HuH-7 (cell line): Measurements from ENCODE around the gene SH3RF3.

Experiments used
- DNase-seq: peaks from one replicate; pipeline ENCODE4 v3.0.0; 2011; ENCODE audit warnings: low spot score

The SH3RF3 gene

DNA sequence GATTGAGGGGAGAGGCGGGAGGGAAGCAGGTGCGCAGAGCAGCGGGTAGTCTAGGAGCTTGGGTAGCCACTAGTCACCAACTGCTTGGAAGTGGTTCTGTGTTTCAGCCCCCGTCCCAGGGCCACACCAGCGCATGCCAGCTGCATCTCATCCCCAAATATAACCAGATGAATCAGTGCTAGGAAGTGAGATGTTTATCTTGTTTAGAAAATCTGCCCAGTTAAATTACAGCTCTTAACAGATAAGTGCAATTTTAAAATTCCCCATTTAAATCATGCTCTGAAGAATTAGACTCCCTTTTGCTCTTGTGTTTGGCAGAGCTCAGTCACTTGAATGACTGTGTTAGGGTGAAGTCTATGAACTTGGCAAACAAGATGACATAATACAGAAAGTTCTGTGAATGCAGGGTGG, 291.0 kb downstream of the SH3RF3 start:
- DNase-seq = no peak

DNA sequence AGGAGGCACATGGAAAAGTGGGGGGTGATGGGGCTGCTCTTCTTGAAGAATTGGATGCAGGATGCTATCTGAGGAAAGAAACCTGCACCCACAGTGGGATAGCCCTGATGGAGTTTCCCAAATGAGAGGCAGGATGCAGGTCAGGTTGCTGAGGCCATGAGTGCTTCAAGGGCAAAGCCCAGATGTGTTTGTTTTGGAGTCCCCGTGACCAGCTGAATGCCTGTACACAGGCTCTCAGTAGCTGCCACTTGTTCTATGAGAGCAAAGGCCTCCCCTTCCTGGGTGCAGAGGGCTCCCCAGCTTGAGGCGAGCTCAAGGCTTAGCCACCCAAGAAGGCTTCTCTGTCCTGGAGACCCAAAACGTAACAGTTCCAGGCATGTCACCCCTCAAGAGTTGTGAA, 292.1 kb downstream of the SH3RF3 start:
- no peak for DNase-seq

DNA sequence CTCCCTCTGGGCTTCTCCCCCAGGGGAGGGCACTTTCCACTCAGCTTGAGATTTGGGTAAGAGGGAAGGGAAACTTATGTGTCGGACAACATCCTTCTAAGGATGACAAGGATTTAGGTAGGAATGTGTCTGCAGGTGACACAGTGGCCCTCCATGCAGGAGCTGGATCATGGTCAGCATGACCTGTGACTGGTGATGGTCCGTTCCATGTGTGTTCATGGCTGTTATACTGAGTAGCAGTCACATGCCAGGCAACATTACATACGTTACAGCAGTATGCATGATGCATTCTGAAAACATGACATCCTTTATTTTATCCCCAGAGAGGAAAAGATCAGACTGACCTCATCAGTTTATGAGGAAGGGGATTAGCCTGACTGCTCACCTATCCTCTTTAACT, 292.6 kb downstream of the SH3RF3 start:
- DNase-seq = no peak

DNA sequence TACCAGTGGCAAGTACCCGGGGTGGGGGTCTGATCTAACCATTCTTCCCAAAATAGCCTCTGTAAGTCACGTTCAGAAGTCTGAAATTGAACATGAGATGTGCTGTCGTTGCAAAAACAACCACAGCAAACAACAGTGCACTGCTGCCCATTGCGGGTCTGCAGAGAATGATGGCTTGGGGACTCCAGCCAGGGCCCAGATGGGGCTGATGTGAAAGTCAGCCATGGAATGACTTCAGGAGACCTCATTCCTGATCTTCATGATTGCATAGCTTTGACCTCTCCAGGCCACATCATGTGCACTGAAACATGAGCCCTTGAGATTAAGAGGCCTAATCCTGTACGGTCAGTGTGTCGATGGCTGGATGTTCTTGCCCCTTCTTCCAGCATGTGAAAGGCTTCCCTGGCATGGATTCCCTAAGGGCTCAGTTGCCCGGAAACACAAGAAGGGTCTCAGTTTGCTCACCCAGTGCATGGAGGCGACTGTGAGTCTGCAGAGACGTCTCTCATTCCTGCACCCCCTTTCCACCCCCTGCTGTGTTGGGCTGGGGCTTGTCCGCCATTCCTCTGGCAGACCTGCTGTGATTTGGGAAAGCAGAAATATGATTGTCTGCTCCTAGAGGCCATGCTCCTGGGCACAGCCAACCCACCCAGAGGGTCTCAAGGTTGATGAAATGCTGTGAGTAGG, 293.2 kb downstream of the SH3RF3 start:
- no peak for DNase-seq

DNA sequence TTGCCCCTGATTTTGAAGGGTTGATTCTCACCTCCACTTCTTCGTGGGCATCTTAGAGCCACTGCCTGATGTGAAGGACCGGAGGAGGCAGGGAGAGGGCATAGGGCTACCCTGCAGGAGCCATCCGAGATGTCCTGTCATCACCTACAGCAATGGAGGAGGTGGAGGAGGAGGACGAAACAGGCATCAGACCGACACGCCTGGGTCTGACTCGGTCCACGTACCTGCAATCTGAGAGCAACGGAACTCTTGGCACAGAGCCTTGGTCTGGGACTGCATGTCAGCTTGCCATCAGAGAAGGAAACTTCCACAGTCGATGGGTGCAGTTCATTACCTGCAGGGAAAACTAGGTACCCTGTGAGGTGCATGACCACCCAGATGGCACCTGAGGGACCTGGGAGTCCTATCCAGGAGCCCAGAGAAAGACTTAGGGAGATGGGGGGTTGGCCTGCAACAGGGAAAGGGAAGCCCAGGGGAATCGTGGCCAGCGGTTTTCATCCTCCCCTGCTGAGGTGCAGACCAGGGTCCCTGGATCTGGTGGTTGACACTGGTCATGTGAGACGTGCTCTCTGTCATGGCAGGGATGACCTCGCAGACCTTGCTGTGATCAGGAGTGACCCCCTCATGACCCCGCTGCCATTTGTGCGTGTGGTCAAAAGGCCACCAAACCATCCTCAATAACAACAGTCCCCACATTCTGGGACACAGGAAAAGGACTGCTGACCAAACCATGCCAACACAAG, 293.9 kb downstream of the SH3RF3 start:
- no peak for DNase-seq

DNA sequence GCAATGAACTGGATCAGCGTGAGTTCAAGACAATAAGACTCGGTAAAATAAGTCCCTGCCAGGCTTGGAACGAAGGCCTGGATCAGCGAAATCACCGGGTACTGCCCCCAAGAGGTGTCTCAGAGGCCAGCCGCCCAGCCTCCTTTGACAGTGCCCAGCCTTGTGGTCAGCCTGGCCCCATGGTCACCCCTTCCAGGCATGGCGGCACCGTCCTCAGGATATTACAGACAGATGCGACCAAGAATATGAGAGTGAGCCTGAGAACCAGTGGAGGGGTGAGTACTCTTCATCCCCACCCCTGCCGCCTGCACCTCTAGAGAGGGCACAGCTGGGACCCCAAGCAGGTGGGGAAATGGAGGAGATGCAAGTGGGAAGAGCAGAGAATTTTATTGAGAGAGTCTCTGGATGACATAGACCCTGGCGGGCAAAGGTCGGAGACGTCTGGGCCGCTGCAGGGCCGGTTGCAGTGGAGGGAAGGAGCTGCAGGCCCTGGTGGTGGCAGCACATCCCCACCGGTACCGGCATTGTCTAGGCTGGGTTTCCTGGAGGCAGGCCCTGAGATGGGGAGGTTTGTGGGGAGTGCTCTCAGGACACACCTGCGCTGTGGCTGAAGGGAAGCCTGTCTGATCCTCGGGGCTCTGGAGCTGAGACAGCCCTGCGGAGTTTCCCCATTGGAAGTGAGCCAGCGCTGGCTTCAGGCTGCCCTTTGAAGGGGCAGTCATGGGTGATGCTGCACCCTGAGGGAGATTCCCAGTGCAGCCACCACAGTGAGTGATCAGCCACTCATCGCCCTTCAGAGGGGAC, 294.8 kb downstream of the SH3RF3 start:
- no peak for DNase-seq

DNA sequence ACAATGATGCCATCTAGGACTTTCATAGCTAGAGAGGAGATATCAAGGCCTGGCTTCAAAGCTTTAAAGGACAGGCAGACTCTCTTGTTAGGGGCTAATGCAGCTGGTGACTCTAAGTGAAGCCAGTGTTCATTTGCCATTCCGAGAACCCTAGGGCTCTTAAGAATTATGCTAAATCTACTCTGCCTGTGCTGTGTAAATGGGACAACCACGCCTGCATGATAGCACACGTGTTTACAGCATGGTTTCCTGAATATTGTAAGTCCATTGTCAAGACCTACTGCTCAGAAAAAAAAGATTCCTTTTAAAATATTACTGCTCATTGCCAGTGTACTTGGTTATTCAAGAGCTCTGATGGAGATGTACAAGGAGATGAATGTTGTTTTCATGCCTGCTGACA, 296.4 kb downstream of the SH3RF3 start:
- no peak for DNase-seq

DNA sequence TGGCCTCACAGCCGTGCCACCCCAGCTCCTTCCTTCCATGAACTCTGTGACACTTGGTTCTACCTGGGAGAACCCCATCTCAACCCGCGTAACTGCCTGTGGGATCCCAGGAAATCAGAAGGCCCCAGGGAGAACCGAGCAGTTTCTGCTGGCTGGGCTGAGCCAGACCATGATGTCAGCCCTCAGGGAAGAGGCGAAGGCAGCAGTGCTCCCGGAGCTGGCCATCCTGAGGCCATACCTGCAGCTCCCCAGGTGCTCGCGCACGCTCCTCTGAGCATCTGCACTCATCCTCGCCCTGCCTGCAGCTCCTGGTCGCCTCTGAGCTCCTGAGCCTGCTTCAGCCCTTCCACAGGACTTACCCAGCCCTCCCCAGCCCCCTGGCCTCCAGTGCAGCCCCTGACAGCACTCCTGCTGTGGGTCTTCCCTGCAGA, 298.7 kb downstream of the SH3RF3 start:
- no peak for DNase-seq

DNA sequence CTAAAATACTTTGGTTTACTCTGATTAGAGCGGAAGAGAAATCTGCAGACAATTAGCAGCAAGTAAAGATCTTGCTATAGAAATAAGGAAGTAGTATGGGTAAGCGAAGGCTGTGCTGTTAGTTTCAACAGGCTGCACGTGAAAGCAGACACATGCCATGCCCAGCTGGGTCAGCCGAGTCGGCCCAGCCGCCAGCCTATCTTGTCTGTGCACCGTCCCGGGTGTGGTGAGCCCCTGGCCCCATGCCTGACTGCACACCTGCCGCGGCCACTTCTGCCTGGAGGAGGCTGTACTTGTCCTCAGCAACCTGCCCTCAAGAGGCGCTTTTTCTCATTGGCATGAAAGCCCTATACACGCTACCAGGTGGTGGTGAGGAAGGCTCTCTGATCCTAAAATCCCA, 299.3 kb downstream of the SH3RF3 start:
- DNase-seq = no peak

DNA sequence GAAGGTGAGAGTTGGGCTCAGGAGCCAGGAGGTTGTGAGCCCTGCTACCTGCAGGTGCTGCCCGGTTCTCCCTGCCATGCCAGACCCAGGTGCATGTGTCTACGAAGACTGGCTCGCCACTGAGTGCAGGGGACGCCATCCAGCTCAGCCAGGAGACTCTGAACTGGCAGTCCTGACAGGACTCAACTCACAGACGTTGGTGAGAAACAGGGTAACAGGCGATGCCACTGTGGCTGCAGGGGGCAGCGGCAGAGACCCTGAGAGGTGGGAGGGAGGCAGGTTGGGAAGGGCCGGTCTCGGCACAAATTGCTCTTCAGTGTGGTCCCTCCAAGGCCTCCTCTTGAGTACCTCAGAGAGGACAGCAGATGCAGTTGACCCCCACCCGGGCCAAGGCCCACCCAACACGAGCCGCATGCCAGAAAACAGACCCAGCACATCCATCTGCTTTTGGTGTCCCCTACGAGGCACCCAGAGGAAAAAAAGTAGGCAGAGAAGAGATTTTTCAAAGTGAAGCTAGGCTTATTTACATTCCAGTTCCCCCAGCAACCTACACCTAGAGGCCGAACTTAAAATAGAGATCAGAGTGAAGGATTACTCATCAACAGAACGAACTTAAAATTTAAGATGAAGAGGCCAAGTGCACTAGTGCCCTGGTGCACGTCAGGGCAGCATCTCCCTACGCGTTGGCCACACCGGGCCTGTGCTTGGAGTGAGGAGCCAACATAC, 300.0 kb downstream of the SH3RF3 start:
- no peak for DNase-seq

DNA sequence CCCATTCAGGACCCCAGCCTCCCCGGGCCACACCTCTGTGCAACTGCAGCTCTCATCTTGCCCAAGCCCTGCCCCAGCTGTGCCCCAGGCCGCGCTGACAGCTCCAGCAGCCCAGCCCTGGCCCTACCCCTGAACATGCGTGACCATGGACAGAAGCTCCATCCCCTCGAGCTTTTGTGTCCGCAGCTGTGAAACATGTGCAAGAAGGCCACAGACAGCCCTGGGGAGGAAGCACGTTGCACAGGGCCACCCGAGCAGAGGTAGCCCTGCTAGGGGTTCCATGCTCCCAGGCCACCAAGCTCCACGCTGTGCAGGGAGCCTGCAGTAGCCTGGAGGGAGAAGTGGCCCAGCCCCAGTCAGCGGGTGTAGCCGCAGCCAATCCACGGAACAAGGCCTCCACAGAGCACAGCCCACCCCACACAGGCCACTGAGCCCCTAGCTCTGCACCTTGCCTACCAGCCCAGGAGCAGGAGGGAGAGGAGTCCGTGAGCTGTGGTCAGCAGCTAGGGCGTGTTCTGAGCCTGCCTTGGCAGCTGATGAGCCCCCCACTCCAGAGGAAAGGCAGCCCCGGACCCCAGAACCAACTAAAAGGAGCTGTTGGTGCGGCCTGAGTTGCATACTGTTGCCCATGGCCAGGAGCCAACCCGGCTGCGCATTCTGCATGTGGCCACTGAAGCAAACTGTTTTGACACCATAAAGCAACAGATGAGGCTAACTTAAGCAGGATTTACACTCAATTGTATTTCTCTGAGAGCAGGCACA, 300.7 kb downstream of the SH3RF3 start:
- no peak for DNase-seq

DNA sequence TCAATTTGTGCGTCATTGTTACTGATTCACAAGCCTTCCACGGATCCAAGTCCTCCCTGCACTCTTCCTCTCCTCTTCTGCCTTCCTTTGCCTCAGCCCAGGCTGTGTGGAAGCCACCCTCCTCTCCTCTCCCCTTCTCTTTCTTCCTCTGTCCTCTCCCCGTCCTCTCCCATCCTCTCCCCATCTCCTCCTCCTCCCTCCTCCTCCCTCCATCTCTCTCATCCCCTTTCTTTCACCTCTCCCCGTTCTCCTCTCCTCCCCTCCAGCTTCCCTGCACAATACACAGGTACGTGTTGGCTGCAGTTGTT, 301.3 kb downstream of the SH3RF3 start:
- no peak for DNase-seq

DNA sequence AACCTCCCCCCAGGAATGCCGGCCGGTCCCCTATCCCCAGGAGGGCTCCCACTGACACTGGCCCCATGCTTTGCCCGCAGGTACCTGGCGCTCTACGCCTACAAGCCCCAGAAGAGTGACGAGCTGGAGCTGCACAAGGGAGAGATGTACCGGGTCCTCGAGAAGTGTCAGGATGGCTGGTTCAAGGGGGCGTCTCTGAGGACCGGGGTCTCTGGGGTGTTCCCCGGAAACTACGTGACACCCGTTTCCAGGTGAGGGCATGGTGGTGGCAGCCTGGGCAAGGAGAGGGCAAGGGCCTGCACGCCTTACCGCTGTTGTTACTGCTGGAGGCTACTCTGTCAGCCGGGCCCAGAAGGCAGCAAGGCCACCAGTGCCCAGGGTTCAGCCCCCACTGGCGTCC, 303.4 kb downstream of the SH3RF3 start:
- DNase-seq = no peak

DNA sequence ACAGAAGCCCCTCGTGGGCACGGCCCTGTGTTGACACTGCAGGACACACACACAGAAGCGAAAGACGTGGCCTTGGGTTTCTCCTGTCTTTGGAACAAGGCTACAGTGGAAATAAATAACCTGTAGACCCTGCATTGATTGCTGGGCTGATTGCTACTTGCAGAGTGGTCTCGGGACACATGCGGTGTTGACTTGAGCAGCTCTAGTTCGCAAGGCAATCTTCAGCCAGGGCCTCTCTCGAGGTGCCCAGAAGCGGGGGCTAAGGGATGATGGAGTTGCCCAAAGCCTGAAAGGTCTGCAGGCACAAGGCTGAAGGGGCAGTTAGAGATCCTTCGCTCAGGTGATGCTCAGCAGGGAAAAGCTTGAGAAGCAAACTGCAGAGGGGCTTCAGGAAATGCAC, 304.5 kb downstream of the SH3RF3 start:
- DNase-seq = no peak

DNA sequence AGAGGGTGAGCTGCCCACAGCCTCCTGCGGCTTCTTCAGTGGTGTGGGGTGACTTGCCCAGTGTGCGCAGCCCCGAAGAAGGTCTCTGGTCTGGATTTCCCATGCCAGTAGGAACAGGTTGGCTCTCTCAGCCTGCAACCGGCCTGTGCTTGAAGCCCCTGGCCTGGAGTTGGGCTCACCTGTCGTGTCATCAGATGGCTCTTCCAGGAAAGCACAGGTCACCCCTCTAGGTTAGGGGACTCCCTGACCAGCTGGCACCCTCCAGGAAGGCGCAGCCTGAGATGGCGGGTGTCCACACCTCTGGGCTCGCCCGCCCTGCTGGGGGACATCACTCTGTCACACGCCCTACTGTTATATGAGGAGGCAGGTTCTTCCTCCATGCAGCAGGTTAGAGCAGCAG, 304.9 kb downstream of the SH3RF3 start:
- DNase-seq = no peak

DNA sequence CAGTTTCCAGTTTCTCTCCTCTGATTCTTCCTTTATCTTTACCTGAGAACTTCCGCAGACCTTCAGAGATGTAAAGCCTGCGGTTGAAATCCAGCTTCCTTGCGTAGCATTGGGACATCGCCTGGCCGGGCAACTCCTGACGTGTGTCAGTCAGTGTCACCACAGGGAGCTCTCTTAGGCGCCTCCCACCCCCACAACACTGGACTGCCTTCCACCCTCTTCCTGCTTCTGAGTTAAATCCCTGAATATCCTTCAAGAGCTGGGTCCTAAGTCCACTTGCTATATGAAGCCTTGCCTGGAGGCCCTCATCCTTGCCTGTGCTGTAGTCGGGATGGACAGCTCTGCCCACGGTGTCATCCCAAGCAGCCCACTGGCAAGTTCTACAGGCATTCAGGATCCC, 305.3 kb downstream of the SH3RF3 start:
- DNase-seq = no peak

DNA sequence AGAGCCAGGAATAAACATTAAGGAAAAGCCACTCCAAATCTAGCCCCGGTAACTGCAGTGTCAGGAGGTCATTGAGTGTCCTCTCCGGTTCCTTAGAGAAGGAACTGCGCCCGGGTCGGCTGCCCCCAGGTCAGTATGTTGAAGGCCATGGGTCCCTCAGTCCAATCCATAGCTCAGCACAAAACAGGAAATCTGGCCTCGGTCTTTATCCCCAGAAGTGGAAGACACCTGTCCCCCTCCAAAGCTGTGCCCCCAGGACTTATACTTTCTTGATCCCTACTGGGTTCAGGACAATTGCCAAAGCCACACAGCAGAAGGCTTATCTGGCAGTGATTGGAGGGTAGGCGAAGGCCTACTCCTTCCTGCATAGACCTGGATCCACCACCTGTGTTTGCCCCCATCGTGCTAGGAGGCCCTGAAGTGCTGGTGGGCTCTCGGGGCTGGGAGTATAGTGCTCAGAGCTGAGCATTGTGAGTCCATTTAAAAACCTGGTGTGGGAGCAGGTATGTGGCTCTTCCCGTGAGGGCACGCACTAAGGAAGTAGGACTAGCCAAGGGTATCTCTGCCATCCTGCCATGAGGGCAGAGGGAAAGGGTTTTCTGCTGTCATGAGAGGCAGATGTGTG, 306.2 kb downstream of the SH3RF3 start:
- no peak for DNase-seq

DNA sequence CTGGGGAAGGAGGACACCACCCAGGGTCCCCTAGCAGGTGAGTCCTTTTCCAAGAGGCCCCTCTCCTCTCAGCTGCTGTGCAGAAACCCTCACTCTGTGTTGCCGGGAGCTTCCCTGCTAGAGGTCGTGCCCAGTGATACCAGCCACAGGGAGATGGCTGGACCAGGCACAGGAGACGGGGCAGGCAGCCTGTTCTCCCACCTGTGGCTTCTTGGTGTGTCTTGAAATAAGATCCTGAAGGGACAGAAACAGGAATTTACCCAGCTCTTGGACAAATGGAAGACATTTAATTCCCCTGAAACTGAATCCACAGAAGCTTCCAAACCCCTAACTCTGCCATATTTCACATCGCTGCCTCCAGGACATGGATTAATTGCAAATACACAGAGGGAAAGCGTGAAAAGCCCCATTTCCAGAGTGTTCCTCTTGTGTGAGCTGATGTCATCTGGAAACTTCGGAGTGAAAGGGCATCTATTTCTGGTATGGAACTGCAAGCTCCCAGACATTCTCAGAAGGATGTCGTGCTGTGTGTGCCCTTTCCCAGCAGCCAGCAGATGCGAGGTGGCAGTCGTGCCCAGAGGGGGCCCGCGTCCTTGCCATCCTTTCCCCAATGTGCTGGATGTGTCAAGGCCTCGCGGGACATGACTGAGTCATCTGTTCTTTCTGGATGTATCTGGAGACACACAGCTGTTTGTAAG, 307.0 kb downstream of the SH3RF3 start:
- no peak for DNase-seq

DNA sequence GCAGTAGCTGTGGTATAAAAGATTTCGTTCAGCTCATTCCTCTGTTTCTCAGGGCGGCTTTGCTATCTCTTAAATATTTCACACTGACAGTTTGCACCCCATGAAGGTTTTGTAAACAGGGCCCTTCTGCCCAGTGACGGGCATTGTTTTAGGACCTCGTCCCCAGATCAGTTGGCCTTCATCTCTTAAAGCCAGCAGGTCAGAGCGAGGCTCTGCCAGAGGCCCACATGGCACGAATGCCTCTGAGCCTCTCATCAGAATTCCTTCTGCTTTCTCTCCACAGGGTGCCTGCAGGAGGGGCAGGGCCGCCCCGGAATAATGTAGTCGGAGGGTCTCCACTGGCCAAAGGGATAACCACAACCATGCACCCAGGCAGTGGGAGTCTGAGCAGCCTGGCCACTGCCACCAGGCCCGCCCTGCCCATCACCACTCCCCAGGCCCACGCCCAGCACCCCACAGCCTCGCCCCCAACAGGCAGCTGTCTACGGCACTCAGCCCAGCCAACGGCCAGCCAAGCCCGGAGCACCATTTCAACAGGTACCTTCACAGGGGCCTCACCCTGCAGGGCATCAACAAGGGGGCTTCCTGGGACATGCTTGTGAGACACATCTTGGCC, 307.7 kb downstream of the SH3RF3 start:
- no peak for DNase-seq
